Neuronal stem cell (in vitro differentiated cells): ENCODE data around the gene HOXA3.
A peak's percentile ranks its signal among the peaks of the same experiment; 100 is the strongest.

ENCODE experiments used
- DNase-seq: peaks from one replicate; pipeline ENCODE4 v3.0.0-alpha.2; 2013; ENCODE audit warnings: low spot score
- H2AFZ ChIP-seq: one replicate; pipeline ENCODE4 v1.6.1; 2013; ENCODE audit warnings: mild to moderate bottlenecking, low read length, inconsistent platforms
- H2AK5ac ChIP-seq: 2 replicates; pipeline ENCODE4 v1.6.1; 2013; ENCODE audit warnings: low read depth, mild to moderate bottlenecking, inconsistent platforms, low read length, moderate library complexity, mixed read lengths
- H2BK120ac ChIP-seq: 2 replicates; pipeline ENCODE4 v1.6.1; 2013; ENCODE audit warnings: low read depth, mild to moderate bottlenecking, inconsistent platforms, low read length, moderate library complexity, mixed read lengths
- H2BK12ac ChIP-seq: one replicate; pipeline ENCODE4 v1.6.1; 2013; ENCODE audit warnings: low read length, inconsistent platforms
- H2BK15ac ChIP-seq: 2 replicates; pipeline ENCODE4 v1.6.1; 2013; ENCODE audit warnings: mild to moderate bottlenecking, low read length, inconsistent platforms, mixed read lengths
- H2BK5ac ChIP-seq: one replicate; pipeline ENCODE4 v1.6.1; 2013; ENCODE audit warnings: inconsistent platforms, mild to moderate bottlenecking, low read length, moderate library complexity
- H3K14ac ChIP-seq: one replicate; pipeline ENCODE4 v1.6.1; 2013; ENCODE audit warnings: low read length, inconsistent platforms
- H3K18ac ChIP-seq: 2 replicates; pipeline ENCODE4 v1.6.1; 2013; ENCODE audit warnings: low read length, inconsistent platforms
- H3K23ac ChIP-seq: 2 replicates; pipeline ENCODE4 v1.6.1; 2013; ENCODE audit warnings: low read depth, mild to moderate bottlenecking, mixed read lengths, low read length, inconsistent platforms; ENCODE audit not compliant: poor library complexity
- H3K27ac ChIP-seq: replicated peaks from 3 replicates; pipeline ENCODE4 v1.5.1; 2013; ENCODE audit warnings: low read length, inconsistent platforms
- H3K27me3 ChIP-seq, 3 experiments: 2 replicates each; pipeline ENCODE4 v1.6.1; 2013; ENCODE audit warnings: low read length in 3 of 3, mild to moderate bottlenecking in 2 of 3, inconsistent platforms in 1 of 3, low read depth in 1 of 3, mixed read lengths in 1 of 3, moderate library complexity in 1 of 3; ENCODE audit not compliant: control insufficient read depth in 3 of 3, insufficient read depth in 3 of 3
- H3K36me3 ChIP-seq, 2 donors: replicated peaks in 1 of 2; 2 replicates each; pipeline ENCODE4 v1.6.1; 2013; ENCODE audit warnings: low read length in 2 of 2; ENCODE audit not compliant: control insufficient read depth in 2 of 2, insufficient read depth in 2 of 2
- H3K4ac ChIP-seq: 2 replicates; pipeline ENCODE4 v1.6.1; 2013; ENCODE audit warnings: inconsistent platforms, mild to moderate bottlenecking, low read length, moderate library complexity
- H3K4me1 ChIP-seq, 2 donors: 1 replicate in 1 of 2; 2 replicates in 1 of 2; pipeline ENCODE4 v1.6.1; 2013; ENCODE audit warnings: low read length in 2 of 2, low read depth in 1 of 2; ENCODE audit not compliant: control insufficient read depth in 2 of 2, insufficient read depth in 1 of 2
- H3K4me2 ChIP-seq: one replicate; pipeline ENCODE4 v1.6.1; 2013; ENCODE audit warnings: mild to moderate bottlenecking, low read length, inconsistent platforms; ENCODE audit not compliant: insufficient read depth, poor library complexity, severe bottlenecking
- H3K4me3 ChIP-seq, 2 donors: 2 replicates each; pipeline ENCODE4 v1.5.1; 2013; ENCODE audit warnings: low read length in 2 of 2, mild to moderate bottlenecking in 2 of 2, inconsistent platforms in 1 of 2, moderate library complexity in 1 of 2
- H3K79me1 ChIP-seq: one replicate; pipeline ENCODE4 v1.6.1; 2013; ENCODE audit warnings: low read depth, mild to moderate bottlenecking, inconsistent platforms, low read length, moderate library complexity
- H3K9ac ChIP-seq: one replicate; pipeline ENCODE4 v1.6.1; 2013; ENCODE audit warnings: mild to moderate bottlenecking, low read depth, low read length, inconsistent platforms; ENCODE audit not compliant: poor library complexity
- H3K9me3 ChIP-seq, 2 donors: replicated peaks in 1 of 2; 2 replicates each; pipeline versions ENCODE3 to v1.6.1; 2013; ENCODE audit warnings: low read length in 2 of 2, mild to moderate bottlenecking in 2 of 2, inconsistent platforms in 1 of 2, low read depth in 1 of 2, mixed read lengths in 1 of 2, moderate library complexity in 1 of 2; ENCODE audit not compliant: control insufficient read depth in 2 of 2, insufficient read depth in 1 of 2
- H4K8ac ChIP-seq: one replicate; pipeline ENCODE4 v1.6.1; 2013; ENCODE audit warnings: low read depth, mild to moderate bottlenecking, inconsistent platforms, low read length, moderate library complexity
- H4K91ac ChIP-seq: one replicate; pipeline ENCODE4 v1.6.1; 2013; ENCODE audit warnings: low read length, low read depth, mild to moderate bottlenecking, inconsistent platforms; ENCODE audit not compliant: poor library complexity
- WGBS, 2 donors: extraction: QIAGEN DNeasy Blood & Tissue Kit; methylation state at CpG; one replicate each; pipeline ENCODE4 v1.1.7; 2013; ENCODE audit warnings: missing lambda C conversion rate in 2 of 2, mixed read lengths in 1 of 2; ENCODE audit not compliant: insufficient read length in 2 of 2, insufficient replicate concordance in 1 of 2; ENCODE audit errors: extremely low coverage in 2 of 2; 5-methylcytosine and 5-hydroxymethylcytosine counted together

HOXA3 gene

DNA sequence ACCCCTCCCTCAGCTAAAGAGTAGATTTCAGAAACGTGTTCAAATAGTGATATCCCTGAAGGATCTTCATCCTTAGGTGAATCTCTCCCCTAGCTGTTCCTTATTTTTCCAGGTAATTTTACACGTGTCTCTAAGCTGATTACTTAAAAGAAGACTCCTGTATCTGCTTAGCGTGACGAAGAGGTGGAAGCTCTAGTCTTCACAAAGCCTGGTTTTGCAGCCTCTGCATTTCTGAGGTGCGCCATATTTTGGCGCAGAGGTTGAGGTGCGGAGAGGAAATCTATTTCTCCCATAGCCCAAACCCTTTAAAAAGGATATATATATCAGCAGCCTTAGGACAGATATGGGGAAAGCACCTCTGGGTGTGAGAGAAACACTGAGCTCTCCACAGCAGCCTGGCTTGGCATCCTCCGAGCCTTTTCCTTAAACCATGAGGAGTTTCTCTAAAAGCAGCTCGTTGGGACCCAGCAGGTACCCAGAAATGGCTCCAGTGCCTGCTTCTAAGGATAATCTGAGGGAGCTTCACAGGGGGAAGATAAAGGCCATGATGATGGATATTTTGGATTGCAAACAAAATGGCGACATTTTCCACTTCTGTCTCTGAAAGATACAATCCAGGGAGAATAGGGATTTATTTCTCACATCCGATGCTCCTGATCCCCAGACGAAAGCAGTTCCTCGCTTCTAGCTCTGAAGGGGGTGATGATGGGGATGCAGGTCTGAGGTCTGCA lies 46.9 kb downstream of the HOXA3 start:
- no peak overlapping the region for H3K23ac ChIP-seq
- DNase-seq, result no peak
- H3K4me2 ChIP-seq, result no peak overlapping the region
- no peak overlapping the region for H2AK5ac ChIP-seq
- H2BK120ac ChIP-seq, result no peak overlapping the region
- H3K9me3 ChIP-seq, result peaks cover 2% of the 10 kb centered on the region in 2 donors
- no CpG with 5 or more reads among the region's 13 CpGs for WGBS, 2 donors
- H3K4ac ChIP-seq, result no peak overlapping the region
- no peak overlapping the region for H3K27ac ChIP-seq
- H3K4me3 ChIP-seq, result no peak overlapping the region
- no peak overlapping the region for H4K8ac ChIP-seq
- H3K18ac ChIP-seq, result no peak overlapping the region
- no peak overlapping the region for H4K91ac ChIP-seq
- H3K14ac ChIP-seq, result no peak overlapping the region
- H2BK15ac ChIP-seq, result no peak overlapping the region
- H2BK5ac ChIP-seq, result no peak overlapping the region
- H3K27me3 ChIP-seq, result peaks cover 79 to 99% (median 97%) of the 10 kb centered on the region in 3 experiments
- H3K79me1 ChIP-seq, result no peaks in the 10 kb centered on the region
- no peak overlapping the region for H2AFZ ChIP-seq
- H3K36me3 ChIP-seq, result no peaks in the 10 kb centered on the region
- no peak overlapping the region for H2BK12ac ChIP-seq
- no peak overlapping the region for H3K9ac ChIP-seq
- peaks cover 0 to 1% of the 10 kb centered on the region in 2 donors for H3K4me1 ChIP-seq

DNA sequence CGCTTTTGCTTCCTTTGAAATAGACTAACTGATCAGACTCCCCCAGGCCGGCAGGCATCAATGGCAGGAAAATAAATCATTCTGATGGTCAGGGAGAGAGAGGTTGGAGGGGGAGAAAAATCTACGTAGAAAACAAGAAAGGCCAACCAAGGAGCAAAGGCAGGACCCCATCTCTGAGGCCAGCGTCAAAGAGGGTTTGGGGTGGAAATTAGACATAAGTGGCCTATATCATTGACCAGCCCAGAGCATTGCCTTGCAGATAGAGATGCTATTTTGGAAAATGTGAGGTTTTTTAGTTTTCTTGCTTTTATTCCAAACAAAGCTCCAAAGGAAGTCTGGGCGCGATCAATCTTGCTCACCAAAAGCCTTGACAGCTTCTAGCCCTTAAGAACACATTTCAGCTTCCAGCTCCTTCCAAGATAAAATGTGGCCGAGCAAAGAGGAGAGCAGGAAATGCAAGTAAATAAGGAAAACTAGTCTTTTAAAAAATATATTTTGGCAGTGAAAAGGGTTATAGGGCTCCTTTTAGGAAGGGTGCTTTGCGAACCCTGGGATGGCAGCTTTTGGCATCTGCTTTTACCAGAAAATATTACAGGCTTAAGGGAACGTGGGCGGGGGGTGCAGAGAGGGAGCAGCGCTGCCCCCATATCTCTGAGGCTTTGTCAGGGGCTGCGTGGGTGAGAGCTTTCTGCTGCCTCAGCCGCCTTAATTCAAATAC lies 47.9 kb downstream of the HOXA3 start:
- Histone ChIP-seq H2AFZ (no peak overlapping the region), H3K79me1 (no peaks in the 10 kb centered on the region), H3K4me2 (no peak overlapping the region), H3K9ac (no peak overlapping the region), H2AK5ac (no peak overlapping the region), H2BK12ac (no peak overlapping the region), H3K4me1 (peaks cover 0 to 1% of the 10 kb centered on the region in 2 donors), H3K4me3 (no peak overlapping the region), H3K18ac (no peak overlapping the region), H3K4ac (no peak overlapping the region), H3K9me3 (peaks cover 0 to 2% of the 10 kb centered on the region in 2 donors), H3K23ac (no peak overlapping the region), H3K14ac (no peak overlapping the region), H2BK120ac (no peak overlapping the region), H2BK5ac (no peak overlapping the region), H2BK15ac (no peak overlapping the region), H3K36me3 (no peaks in the 10 kb centered on the region), H4K8ac (no peak overlapping the region), H3K27ac (no peak overlapping the region), H3K27me3 (peaks cover 69 to 100% (median 91%) of the 10 kb centered on the region in 3 experiments), H4K91ac (no peak overlapping the region)
- no peak for DNase-seq
- no CpG with 5 or more reads among the region's 13 CpGs for WGBS, 2 donors

GRCh38 chr7:27103489-27104226 lies 48.7 kb downstream of the HOXA3 start:
- Histone ChIP-seq H3K27ac (no peak overlapping the region), H2BK5ac (no peak overlapping the region), H3K4ac (no peak overlapping the region), H3K4me3 (no peak overlapping the region), H3K4me1 (peaks cover 0 to 1% of the 10 kb centered on the region in 2 donors), H4K8ac (no peak overlapping the region), H3K4me2 (no peak overlapping the region), H3K79me1 (no peaks in the 10 kb centered on the region), H3K9ac (no peak overlapping the region), H3K14ac (no peak overlapping the region), H2AFZ (peak overlapping the region; percentile 22), H2BK12ac (no peak overlapping the region), H4K91ac (no peak overlapping the region), H2AK5ac (no peak overlapping the region), H3K18ac (peak overlapping the region; percentile 8), H3K27me3 (peaks cover 69 to 100% (median 90%) of the 10 kb centered on the region in 3 experiments), H3K23ac (peak overlapping the region; percentile 28), H2BK120ac (no peak overlapping the region), H2BK15ac (no peak overlapping the region), H3K9me3 (peaks cover 0 to 2% of the 10 kb centered on the region in 2 donors), H3K36me3 (no peaks in the 10 kb centered on the region)
- DNase-seq, result no peak
- no CpG with 5 or more reads among the region's 35 CpGs for WGBS, 2 donors
